Epithelial cell of proximal tubule (primary cell): ENCODE results near the gene SLC40A1. TPM values are rescaled to one million over a fixed set of nuclear protein-coding genes. Genes with fewer than 3 reads are reported as not detected.

Experiments used
- DNase-seq: peaks from one replicate; pipeline ENCODE4 v3.0.0-alpha.2; 2011; ENCODE audit warnings: low read depth
- H3K4me3 ChIP-seq: 2 replicates; pipeline ENCODE4 v1.5.1; 2011; ENCODE audit warnings: low read depth, mild to moderate bottlenecking, low read length
- total RNA-seq: library from RNA; depleted of rRNA; stranded (reverse); fragments of >200 nt; gene quantifications from 2 replicates; pipeline ENCODE4 v1.2.3, GENCODE V29; 2015
- TF ChIP-seq, protein P1 (sequence below): conservative IDR thresholded peaks from 2 replicates; pipeline ENCODE4 v1.5.1; 2012; ENCODE audit warnings: low read depth, mild to moderate bottlenecking, low read length

The SLC40A1 gene
- total RNA-seq, 1 donor from 2014 or later, result 5.8 TPM

GRCh38 chr2:189583227-189584198 is 2.9 kb upstream of the SLC40A1 start:
- TF ChIP-seq, protein P1, sequence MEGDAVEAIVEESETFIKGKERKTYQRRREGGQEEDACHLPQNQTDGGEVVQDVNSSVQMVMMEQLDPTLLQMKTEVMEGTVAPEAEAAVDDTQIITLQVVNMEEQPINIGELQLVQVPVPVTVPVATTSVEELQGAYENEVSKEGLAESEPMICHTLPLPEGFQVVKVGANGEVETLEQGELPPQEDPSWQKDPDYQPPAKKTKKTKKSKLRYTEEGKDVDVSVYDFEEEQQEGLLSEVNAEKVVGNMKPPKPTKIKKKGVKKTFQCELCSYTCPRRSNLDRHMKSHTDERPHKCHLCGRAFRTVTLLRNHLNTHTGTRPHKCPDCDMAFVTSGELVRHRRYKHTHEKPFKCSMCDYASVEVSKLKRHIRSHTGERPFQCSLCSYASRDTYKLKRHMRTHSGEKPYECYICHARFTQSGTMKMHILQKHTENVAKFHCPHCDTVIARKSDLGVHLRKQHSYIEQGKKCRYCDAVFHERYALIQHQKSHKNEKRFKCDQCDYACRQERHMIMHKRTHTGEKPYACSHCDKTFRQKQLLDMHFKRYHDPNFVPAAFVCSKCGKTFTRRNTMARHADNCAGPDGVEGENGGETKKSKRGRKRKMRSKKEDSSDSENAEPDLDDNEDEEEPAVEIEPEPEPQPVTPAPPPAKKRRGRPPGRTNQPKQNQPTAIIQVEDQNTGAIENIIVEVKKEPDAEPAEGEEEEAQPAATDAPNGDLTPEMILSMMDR, result no peak
- H3K4me3 ChIP-seq, result no peak overlapping the region
- DNase-seq, result no peak

DNA sequence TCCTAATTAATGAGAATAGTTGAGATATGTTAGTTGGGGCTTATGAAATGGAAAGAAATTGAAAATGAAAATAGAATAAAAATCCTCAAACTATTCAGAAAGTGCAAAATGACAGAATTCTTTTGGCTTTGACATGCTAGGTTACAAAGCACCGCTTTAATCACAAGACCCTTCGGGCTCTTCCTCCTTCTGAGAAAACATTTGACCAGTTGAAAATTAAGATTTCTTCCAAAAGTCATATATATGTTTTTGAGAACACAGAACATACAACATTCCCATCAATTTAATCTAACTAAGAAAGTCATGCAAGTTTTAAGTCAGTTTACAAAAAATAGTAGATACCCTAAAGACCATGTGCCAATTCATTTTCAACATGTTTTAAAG is 2.2 kb upstream of the SLC40A1 start:
- no peak for DNase-seq
- no peak overlapping the region for H3K4me3 ChIP-seq
- TF ChIP-seq, protein P1, result no peak

- DNase-seq, result no peak
These were observed 1.7 kb upstream of the SLC40A1 start for GRCh38 chr2:189582140-189582808.

DNA sequence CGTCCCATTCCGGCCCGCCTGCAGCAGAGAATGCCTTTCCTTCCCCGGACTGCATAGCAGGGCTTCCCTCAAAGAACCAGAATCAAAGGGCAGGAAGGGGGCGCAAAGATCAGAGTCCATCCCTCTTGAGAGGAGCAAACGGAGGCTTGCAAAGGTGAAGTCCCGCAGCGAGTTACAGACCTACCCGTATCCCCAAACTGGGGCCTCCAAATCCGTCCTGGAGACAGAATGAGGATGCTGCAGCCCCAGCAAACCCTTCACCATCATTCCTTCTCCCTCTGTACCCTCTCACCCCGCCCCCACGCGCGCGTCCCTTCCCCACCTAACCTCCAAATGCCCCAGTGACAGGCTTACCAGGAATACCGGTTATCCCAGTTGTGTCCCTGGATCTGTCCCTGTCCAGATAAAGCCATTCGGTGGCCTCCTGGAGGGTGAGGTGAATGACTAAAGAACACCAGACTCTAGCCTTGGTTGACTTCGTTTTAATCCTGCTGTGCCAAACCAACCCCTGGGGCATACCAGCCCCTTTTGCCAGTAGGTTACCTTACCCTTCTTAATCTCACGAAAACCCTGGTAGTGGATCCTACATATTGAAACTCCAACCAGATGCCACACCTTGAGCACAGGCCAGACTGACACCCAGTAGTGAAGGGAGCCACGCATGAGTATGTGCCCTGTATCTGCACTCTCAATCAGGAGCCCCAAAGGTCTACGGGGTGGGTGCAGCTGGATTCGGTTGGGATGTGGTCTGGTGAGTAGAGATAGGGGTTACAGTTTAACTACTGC is 961 bp upstream of the SLC40A1 start:
- TF ChIP-seq, protein P1, result no peak
- no peak for DNase-seq
- H3K4me3 ChIP-seq, result peak overlapping the region; percentile 60

More at GRCh38 chr2:189582140-189582808, 1.7 kb upstream of the SLC40A1 start:
- H3K4me3 ChIP-seq, result no peak overlapping the region
- TF ChIP-seq, protein P1, result no peak

- TF ChIP-seq, protein P1, result no peak
- no peak for DNase-seq
- H3K4me3 ChIP-seq, result peak overlapping the region; percentile 60
These were observed 340 bp downstream of the SLC40A1 start for GRCh38 chr2:189580241-189580651.

DNA sequence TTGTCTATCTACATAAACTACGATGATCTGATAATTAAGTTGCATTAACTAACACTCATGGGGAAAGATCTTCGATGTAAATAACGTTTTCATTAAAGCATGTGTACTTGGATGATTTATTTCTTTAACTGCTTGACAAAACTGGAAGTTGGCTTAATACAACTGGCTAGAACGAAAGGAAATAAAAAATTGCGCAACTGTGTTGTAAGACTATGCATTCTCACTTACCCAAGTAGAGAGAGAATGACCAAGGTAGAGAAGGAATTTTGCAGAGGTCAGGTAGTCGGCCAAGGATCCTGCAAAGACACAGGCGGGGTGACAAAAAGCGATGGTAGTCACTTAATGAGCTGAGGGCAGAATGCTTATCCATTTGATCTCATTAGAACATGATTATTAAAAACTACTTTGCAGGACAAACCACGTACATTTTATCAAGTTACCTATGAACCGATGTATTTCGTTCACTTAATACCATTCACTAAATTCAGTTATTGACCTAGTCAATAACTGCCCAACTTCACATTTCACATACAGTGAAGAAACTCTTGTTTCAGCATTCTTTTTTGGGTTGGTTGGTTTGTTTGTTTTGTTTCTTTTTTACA is 900 bp downstream of the SLC40A1 start:
- TF ChIP-seq, protein P1, result no peak
- H3K4me3 ChIP-seq, result peak overlapping the region; percentile 60
- DNase-seq, result peak; percentile 54
